ENCODE measurements around the gene STT3B.

The STT3B gene

GRCh38 chr3:31606453-31606852 is 73.7 kb downstream of the STT3B start:
- no peak for DNase-seq

- DNase-seq: no peak
Observed at GRCh38 chr3:31610700-31611275, 78.1 kb downstream of the STT3B start.

- no peak for DNase-seq
Observed at GRCh38 chr3:31613177-31613576, 80.5 kb downstream of the STT3B start.

- no peak for DNase-seq
Observed at GRCh38 chr3:31613654-31614053, 80.9 kb downstream of the STT3B start.

- DNase-seq: no peak
Observed at GRCh38 chr3:31614162-31614921, 81.6 kb downstream of the STT3B start.

- DNase-seq: no peak
Observed at GRCh38 chr3:31615071-31615875, 82.5 kb downstream of the STT3B start.

GRCh38 chr3:31616711-31617110 is 84.0 kb downstream of the STT3B start:
- DNase-seq: no peak

GRCh38 chr3:31620656-31621055 is 87.9 kb downstream of the STT3B start:
- no peak for DNase-seq

GRCh38 chr3:31621314-31621713 is 88.6 kb downstream of the STT3B start:
- no peak for DNase-seq

GRCh38 chr3:31622636-31623288 is 90.0 kb downstream of the STT3B start:
- DNase-seq: no peak

GRCh38 chr3:31624083-31624709 is 91.5 kb downstream of the STT3B start:
- DNase-seq: no peak

GRCh38 chr3:31625358-31625757 is 92.6 kb downstream of the STT3B start:
- DNase-seq: no peak

GRCh38 chr3:31629054-31629453 is 96.3 kb downstream of the STT3B start:
- no peak for DNase-seq

GRCh38 chr3:31634476-31634875 is 101.8 kb downstream of the STT3B start:
- no peak for DNase-seq

GRCh38 chr3:31635545-31635944 is 102.8 kb downstream of the STT3B start:
- DNase-seq: no peak

GRCh38 chr3:31636049-31636448 is 103.3 kb downstream of the STT3B start:
- DNase-seq: no peak

- DNase-seq: no peak
Observed at GRCh38 chr3:31636694-31637442, 104.1 kb downstream of the STT3B start.

- DNase-seq: no peak
Observed at GRCh38 chr3:31639828-31640227, 107.1 kb downstream of the STT3B start.

GRCh38 chr3:31645256-31645655 is 112.5 kb downstream of the STT3B start:
- DNase-seq: no peak

- DNase-seq: no peak
Observed at GRCh38 chr3:31648286-31648968, 115.7 kb downstream of the STT3B start.

GRCh38 chr3:31652296-31652695 is 119.6 kb downstream of the STT3B start:
- DNase-seq: no peak

- no peak for DNase-seq
Observed at GRCh38 chr3:31653464-31653863, 120.7 kb downstream of the STT3B start.
